Renal cortical epithelial cell (primary cell): ENCODE results near the gene ZSCAN23. TPM values are rescaled to one million over a fixed set of nuclear protein-coding genes. Genes with fewer than 3 reads are reported as not detected.
A peak's percentile ranks its signal among the peaks of the same experiment; 100 is the strongest.
"Not testable (repeated sequence)": the region's sequence is repeated elsewhere in the genome, so short reads cannot be mapped to it uniquely, and the experiment has no call there.

Experiments
- DNase-seq: peaks from one replicate; pipeline ENCODE4 v3.0.0-alpha.2; 2011; ENCODE audit warnings: low read depth
- total RNA-seq: library from RNA; depleted of rRNA; stranded (reverse); fragments of >200 nt; gene quantifications from 2 replicates; pipeline ENCODE4 v1.2.3, GENCODE V29; 2014

ZSCAN23 gene
- total RNA-seq = 1.9 and 10.0 TPM in 2 replicates

GRCh38 chr6:28443112-28443773 lies at the start of gene ZSCAN23:
Gene ZSCAN23, minus strand, starts transcription at chr6:28443491. Its CDS starts 7,225 bp downstream, at chr6:28436266.
- DNase-seq = peak; percentile 78

DNA sequence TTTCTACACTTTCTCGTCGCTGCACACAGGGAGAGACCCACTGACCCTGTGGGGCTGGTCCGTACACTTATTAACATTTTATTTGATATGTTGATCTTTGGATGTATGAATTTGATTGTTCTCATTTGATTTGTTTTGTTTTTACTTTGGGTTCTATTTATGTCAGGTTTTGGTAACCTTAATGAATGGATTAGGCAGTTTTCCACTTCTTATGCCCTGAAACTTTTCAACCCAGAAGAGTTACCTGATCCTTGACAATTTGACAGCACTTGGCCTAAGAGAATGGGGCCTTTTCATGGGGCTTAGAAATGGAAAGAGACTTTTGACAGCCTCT lies 48.7 kb upstream of the ZSCAN23 start:
- no peak for DNase-seq

- peak; percentile 2 for DNase-seq
Observed at GRCh38 chr6:28490205-28490890, 47.1 kb upstream of the ZSCAN23 start.

DNA sequence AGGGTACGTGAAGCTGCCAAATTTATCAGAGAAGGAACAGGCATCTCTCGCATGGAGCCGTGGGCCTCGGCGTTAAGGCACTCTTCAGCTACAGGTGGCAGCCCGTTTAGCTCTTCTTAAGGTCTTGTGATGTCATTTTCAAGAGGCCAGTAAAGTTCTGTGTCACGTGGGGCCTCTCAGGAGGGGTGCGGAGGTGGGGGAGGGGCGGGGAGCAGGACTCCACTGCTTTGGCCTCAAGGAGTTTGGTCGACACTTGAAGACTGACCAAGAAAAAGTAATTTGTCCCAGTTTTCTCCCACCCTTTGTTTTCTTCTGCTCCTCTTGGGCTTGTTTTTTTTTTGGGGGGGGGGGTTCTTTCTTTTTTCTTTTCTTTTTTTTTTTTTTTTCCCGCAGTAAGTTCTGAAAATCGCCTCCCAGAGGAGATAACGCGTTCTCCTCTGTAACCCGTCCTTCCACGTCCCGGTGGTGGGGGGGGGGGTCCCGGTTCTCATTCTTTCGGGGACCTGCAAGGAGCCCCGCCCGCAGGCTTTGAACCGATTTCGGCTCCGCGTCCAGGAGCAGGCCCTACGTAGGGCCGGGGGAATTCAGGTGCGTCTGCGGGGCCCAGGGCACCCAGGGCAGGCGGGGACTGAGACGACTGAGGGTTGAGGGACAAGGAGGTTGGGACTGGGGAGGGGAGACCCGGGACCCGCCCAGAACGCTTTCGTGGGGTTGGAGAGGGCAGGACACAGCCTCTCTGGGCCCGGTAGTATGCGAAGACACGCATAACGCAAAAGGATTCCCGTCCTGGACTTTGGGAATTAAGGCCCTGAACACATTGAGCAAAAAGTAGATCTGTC lies 46.3 kb upstream of the ZSCAN23 start:
- DNase-seq = peak; percentile 63

DNA sequence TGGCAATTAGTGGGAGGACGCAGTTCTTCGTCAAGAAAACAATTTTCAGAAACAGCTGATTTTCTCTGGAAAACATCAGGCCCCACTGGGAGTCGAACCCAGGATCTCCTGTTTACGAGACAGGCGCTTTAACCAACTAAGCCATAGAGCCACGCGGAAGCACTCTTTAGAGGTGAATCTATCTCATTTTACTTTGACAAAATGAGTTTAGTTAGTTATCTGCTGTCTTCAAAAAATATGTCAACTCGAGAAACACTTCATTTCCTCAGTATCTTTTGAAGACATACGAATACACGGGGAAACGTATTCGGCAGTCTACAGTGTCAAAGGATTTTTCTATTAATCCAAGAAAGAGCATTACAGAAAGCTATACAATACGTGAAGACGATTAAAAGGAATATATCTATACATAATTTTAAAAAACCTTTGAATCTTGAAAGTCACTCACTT lies 45.6 kb upstream of the ZSCAN23 start:
- DNase-seq = peak; percentile 53

DNA sequence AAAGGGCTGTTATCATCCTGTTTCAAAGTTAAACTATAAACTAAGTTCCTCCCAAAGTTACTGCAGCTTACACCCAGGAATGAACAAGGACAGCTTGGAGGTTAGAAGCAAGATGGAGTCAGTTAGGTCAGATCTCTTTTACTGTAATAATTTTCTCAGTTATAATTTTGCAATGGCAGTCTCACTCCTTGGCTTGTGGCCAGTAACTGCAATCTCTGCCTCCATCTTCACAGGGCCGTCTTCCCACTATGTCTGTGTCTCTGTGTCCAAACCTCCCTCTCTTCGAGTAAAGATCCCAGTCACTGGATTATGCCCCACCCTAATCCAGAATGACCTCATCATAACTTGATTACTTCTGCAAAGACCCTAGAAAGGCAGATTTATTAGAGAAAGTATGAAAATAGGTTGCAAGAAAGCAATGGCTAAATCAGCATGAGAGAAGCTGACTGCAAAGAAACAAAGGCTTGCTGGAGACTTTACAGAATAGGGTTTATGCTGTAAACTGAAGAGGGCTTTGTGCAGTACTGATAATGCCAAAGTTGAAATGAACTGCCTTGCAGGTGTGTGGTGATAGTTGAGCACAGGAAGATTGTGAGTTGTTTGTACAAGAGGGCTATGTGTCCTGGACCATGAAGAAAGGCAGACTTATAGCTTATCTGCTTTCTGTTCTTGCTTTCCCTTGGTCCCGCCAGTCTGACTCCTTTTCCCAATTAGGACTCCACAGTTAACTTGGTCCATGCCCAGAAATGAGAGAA lies 43.9 kb upstream of the ZSCAN23 start:
- DNase-seq = no peak

- no peak for DNase-seq
Observed at GRCh38 chr6:28486533-28486932, 43.2 kb upstream of the ZSCAN23 start.

DNA sequence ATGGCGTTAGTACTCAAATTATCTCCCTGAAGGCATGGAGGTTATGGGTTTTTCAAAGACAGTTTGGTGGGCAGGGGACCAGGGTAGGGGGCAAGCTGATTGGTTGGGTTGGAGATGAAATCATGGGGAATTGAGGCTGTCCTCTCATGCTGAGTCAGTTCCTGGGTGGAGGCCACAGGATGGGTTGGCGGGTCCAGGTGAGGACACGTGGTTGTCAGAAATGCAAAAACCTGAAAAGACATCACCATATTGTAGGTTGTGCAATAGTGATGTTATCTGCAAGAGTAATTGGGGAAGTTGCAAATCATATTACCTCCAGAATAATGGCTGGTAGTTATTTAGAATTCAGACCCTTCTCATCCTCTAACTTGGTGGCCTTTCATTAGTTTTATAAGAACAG lies 42.2 kb upstream of the ZSCAN23 start:
- DNase-seq = no peak

DNA sequence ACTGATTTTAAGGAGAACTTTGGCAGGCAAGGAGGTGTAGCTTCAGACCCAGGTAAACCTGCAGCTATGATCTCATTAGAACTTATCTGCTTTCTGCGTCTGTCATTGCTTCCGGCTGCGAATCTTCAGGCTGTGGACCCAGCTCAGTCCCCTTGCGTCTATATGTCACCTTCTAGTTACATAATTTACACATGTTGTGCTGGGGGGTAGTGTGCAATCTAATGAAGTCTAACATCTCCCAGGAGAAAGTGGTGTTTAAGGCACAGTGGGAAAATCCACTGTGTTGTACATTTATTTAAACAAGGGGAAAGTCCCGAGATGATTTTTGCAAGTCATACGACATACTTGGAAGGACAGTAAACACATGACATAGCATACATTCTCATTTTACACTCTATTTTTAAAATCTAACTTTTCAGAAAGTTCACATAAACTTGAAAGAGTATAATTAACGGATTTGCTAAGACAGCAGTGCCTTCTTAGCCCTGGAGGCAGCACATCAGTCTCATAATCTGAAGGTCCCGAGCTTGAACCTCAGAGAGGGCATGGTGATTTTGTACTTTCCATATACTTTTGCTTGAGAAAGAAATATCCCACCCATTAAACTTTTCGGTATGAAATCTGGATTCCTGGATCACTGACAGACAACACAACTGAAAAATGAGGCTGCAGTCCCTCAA lies 37.1 kb upstream of the ZSCAN23 start:
- no peak for DNase-seq

- DNase-seq = no peak
Observed at GRCh38 chr6:28478518-28478917, 35.2 kb upstream of the ZSCAN23 start.

- DNase-seq = peak; percentile 84
Observed at GRCh38 chr6:28474441-28475219, 31.3 kb upstream of the ZSCAN23 start.

DNA sequence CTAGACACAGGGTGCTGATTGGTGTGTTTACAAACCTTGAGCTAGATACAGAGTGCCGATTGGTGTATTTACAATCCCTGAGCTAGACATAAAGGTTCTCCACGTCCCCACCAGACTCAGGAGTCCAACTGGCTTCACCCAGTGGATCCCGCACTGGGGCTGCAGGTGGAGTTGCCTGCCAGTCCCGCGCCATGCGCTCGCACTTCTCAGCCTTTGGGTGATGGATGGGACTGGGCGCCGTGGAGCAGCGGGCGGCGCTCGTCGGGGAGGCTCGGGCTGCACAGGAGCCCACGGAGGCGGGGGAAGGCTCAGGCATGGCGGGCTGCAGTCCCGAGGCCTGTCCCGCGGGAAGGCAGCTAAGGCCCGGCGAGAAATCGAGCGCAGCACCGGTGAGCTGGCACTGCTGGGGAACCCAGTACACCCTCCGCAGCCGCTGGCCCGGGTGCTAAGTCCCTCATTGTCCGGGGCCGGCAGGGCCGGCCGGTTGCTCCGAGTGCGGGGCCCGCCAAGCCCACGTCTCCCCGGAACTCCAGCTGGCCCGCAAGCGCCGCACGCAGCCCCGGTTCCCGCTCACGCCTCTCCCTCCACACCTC lies 26.0 kb upstream of the ZSCAN23 start:
- DNase-seq = not testable (repeated sequence)

- DNase-seq = no peak
Observed at GRCh38 chr6:28468056-28468455, 24.8 kb upstream of the ZSCAN23 start.

DNA sequence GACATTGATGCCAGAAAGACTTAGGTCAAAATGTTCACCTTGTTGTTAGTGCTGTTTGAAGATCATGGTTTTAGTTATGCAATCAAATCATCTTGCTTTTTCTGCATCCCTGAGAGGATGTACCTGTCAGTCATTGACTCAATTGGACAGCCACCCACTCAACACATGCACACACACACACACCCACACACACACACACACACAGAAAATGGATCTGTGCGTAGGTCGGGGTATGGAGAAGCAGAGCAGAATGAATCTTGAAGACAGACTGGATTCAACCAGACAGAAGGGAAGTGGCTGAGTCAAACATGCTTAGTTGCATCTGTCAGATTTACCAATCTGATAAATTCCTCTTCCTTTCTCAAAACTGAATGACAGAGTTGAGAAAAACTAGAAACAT lies 19.1 kb upstream of the ZSCAN23 start:
- no peak for DNase-seq

DNA sequence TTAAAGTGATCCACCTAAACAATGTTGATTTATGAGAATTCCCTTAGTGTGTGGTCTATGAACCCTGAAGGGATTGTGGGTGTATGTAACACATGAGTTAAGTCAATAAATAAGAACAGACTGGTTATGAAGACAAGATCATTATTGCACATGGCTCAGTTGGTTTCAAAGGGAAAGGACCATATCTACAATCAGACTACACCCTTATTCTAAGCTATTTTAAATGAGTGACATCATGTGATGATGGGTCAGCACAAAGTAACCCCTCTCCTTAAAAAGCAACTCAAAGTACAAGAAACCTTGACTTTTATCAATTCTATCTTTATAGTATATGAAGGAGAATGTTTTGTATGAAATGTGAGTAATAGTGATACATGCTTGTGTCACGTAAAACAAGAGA lies 15.3 kb upstream of the ZSCAN23 start:
- DNase-seq = no peak

DNA sequence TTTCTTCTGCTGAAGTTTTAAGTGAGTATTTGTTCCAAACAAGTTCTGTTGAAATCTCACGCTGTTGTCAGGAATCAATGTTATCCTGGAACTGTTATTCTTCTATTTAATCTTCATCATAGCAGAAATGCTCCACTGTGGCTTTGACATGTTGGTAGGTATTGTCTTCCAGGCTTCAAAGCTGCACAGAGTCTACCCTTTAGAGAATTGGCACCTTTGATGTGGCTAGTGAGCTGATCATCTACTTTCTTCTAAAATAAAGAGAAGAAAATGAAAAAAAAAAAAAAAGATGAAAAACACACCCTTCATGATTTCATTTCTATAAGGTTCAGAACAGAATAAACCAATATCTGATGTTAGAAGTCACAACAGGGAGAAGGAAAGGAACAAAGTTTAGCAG lies 5.8 kb upstream of the ZSCAN23 start:
- DNase-seq = no peak

DNA sequence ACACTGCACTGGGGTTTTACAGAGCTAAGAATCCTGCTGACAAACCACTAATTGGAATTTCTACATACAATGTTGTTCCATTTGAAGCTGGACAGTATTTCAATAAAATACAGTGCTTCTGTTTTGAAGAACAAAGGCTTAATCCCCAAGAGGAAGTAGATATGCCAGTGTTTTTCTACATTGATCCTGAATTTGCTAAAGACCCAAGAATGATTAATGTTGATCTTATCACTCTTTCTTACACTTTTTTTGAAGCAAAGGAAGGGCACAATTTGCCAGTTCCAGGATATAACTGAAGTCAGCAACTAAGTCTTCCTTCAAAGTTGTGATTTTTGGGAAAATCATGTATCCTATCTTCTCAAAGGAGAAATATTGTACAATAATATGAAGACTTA lies 4.2 kb upstream of the ZSCAN23 start:
- DNase-seq = not testable (repeated sequence)

GRCh38 chr6:28446818-28447511 lies 3.7 kb upstream of the ZSCAN23 start:
- no peak for DNase-seq

GRCh38 chr6:28444759-28445158 lies 1.5 kb upstream of the ZSCAN23 start:
- not testable (repeated sequence) for DNase-seq

- DNase-seq = no peak
Observed at GRCh38 chr6:28442586-28442985, 705 bp downstream of the ZSCAN23 start.
